Glutamatergic neuron (in vitro differentiated cells): ENCODE results near the gene SCD5. TPM values are rescaled to one million over a fixed set of nuclear protein-coding genes. Genes with fewer than 3 reads are reported as not detected.
"Not testable (repeated sequence)": the region's sequence is repeated elsewhere in the genome, so short reads cannot be mapped to it uniquely, and the experiment has no call there.

Experiments
- DNase-seq: peaks from one replicate; pipeline ENCODE4 v3.0.0; 2022
- H3K27ac Mint-ChIP-seq: one replicate; pipeline ENCODE4 v1.8.0; 2020; ENCODE audit warnings: mild to moderate bottlenecking, mixed read lengths, inconsistent platforms; ENCODE audit not compliant: unreplicated experiment
- H3K27me3 Mint-ChIP-seq: one replicate; pipeline ENCODE4 v1.8.0; 2020; ENCODE audit warnings: mild to moderate bottlenecking, moderate library complexity, mixed read lengths, inconsistent platforms; ENCODE audit not compliant: unreplicated experiment
- H3K36me3 Mint-ChIP-seq: one replicate; pipeline ENCODE4 v1.8.0; 2020; ENCODE audit warnings: mild to moderate bottlenecking, mixed read lengths, inconsistent platforms; ENCODE audit not compliant: unreplicated experiment
- H3K4me1 Mint-ChIP-seq: one replicate; pipeline ENCODE4 v1.8.0; 2020; ENCODE audit warnings: mild to moderate bottlenecking, low read depth, mixed read lengths, inconsistent platforms; ENCODE audit not compliant: unreplicated experiment
- H3K4me3 Mint-ChIP-seq: one replicate; pipeline ENCODE4 v1.8.0; 2020; ENCODE audit warnings: mild to moderate bottlenecking, mixed read lengths, inconsistent platforms; ENCODE audit not compliant: unreplicated experiment
- H3K9me3 Mint-ChIP-seq: one replicate; pipeline ENCODE4 v1.8.0; 2020; ENCODE audit warnings: mild to moderate bottlenecking, moderate library complexity, mixed read lengths, inconsistent platforms; ENCODE audit not compliant: unreplicated experiment
- total RNA-seq: library from RNA; stranded (reverse); fragmentation: NEBNext Ultra II Directional; extraction: Animal tissue kit (Norgen Biotek cat#: 25700); gene quantifications from one replicate; pipeline ENCODE4 v1.2.1, GENCODE V29; 2021; ENCODE audit not compliant: unreplicated experiment
- TF ChIP-seq, protein P1 (sequence below): fragments of 200-600 bp; sonication (generic); IDR thresholded peaks from one replicate; pipeline ENCODE4 v1.5.0; 2021; ENCODE audit not compliant: partially characterized antibody, unreplicated experiment

Gene SCD5
- total RNA-seq, 1 donor from 2014 or later = 31.9 TPM

DNA sequence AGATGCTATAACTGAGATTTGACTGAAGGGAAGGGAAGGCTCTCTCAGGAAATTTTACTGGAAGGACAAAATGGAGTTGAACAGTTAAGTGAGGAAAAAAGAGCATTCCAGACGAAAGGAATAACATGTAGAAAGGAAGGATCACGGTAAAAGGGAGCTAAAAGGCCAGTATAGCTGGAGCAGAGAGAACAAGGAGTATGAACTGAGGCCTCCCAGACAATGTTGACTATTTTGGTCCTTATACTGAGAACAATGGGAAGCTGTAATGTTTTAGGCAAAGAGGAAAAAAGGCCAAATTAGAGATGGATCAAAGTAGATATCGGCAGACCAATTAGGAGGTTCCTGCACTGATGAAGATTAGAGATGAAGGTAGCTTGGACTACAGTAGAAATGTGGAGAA is 26.8 kb upstream of the SCD5 start:
- no peak overlapping the region for H3K27ac Mint-ChIP-seq
- no peak for DNase-seq
- TF ChIP-seq, protein P1, sequence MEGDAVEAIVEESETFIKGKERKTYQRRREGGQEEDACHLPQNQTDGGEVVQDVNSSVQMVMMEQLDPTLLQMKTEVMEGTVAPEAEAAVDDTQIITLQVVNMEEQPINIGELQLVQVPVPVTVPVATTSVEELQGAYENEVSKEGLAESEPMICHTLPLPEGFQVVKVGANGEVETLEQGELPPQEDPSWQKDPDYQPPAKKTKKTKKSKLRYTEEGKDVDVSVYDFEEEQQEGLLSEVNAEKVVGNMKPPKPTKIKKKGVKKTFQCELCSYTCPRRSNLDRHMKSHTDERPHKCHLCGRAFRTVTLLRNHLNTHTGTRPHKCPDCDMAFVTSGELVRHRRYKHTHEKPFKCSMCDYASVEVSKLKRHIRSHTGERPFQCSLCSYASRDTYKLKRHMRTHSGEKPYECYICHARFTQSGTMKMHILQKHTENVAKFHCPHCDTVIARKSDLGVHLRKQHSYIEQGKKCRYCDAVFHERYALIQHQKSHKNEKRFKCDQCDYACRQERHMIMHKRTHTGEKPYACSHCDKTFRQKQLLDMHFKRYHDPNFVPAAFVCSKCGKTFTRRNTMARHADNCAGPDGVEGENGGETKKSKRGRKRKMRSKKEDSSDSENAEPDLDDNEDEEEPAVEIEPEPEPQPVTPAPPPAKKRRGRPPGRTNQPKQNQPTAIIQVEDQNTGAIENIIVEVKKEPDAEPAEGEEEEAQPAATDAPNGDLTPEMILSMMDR = no peak
- H3K36me3 Mint-ChIP-seq = peaks cover 5% of the 10 kb centered on the region
- peaks cover 2% of the 10 kb centered on the region for H3K27me3 Mint-ChIP-seq
- H3K4me3 Mint-ChIP-seq = no peak overlapping the region
- no peaks in the 10 kb centered on the region for H3K4me1 Mint-ChIP-seq
- no peaks in the 10 kb centered on the region for H3K9me3 Mint-ChIP-seq

DNA sequence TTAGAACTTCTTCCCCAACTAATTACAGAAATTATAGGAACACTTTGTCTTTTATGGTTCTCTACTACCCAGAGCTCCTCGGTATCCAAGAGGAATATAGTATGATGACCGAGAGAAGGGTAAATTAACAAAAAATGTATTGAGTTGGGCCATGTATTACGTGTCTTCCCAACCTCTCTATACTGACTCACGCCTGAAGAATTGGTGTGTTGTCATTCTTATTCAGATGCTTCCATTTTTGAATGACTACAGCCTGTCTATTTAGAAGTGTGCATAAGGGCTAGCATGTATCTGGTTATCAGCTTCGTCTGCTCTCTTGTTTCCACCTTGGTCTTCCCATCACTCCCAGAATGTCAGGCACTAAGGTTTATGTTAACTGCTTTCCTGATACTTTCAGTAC is 24.5 kb upstream of the SCD5 start:
- Mint-ChIP-seq H3K4me3 (no peak overlapping the region), H3K9me3 (no peaks in the 10 kb centered on the region), H3K27me3 (peaks cover 2% of the 10 kb centered on the region), H3K36me3 (peaks cover 5% of the 10 kb centered on the region), H3K4me1 (no peaks in the 10 kb centered on the region), H3K27ac (no peak overlapping the region)
- TF ChIP-seq, protein P1 = no peak
- DNase-seq = no peak

DNA sequence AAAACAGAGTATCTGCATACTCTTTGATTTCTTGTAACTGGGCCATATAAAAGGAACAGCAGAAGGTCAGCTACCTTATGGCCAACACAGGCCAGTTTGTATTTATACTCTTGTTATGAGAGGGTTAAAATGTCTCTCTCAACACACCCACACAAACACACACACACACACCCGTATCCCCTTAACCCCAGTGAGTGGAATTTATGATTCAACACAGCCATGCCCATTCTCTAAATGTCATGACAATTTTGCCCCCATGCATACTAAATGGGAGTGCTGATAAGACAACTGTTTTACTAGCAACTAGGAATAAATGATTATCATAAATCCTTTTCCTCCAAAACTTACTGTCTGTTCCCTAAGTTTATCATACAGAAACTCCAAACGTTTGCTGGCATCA is 22.1 kb upstream of the SCD5 start:
- TF ChIP-seq, protein P1 = no peak
- Mint-ChIP-seq H3K27ac (no peak overlapping the region), H3K4me3 (no peak overlapping the region), H3K9me3 (no peaks in the 10 kb centered on the region), H3K27me3 (peaks cover 3% of the 10 kb centered on the region), H3K4me1 (no peaks in the 10 kb centered on the region), H3K36me3 (peaks cover 5% of the 10 kb centered on the region)
- no peak for DNase-seq

DNA sequence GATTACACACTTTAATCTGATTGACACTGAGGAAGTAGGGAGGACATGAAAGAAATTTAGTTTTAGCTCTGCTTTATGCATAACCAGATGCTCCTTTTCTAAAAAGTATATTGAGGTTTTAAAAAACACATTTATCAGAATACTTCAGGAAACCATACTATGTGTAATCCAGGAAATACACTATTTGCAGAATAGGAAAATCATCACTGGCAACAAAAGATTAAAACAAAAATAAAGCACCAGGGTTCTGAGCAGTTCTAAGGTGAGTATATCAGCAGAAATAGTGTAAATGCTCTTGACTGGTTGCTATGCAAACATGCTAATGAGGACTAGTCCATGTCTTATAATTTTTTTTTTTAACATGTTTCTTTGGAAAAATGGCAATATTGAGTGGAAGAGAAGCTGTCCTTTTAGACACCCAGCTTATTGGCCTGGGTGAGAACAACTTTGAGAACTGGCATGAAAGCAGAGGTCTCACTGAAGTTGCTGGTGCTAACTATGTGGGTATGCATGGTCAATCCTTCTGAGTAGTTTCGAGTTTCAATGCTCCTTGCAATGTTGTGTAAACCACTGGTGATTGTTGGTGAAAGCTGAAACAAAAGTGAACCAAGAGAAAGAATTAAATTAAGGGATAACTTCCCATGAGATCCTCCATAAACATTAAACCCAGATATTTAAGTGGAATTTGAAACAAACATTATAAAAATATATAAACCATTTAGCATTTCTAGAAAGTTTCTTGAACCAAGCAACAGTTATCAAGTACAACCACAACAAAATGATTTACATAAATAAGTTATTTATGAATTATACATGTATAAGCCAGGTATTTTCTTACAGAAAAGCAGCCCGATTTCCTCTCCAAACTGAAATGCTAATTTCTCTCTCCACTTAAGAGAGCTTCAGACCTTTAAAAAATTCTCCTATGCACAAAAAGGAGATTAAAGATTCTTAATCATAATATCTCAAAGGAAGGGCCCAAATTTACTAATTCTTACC is 20.4 kb upstream of the SCD5 start:
- peaks cover 5% of the 10 kb centered on the region for H3K36me3 Mint-ChIP-seq

GRCh38 chr4:82816874-82817273 is 18.3 kb upstream of the SCD5 start:
- H3K4me3 Mint-ChIP-seq, H3K36me3 Mint-ChIP-seq, DNase-seq, H3K27me3 Mint-ChIP-seq, H3K4me1 Mint-ChIP-seq, H3K27ac Mint-ChIP-seq, H3K9me3 Mint-ChIP-seq: not testable (repeated sequence)

More for the DNA sequence above, 20.4 kb upstream of the SCD5 start:
- Mint-ChIP-seq H3K9me3 (no peaks in the 10 kb centered on the region), H3K27ac (no peak overlapping the region), H3K4me1 (no peaks in the 10 kb centered on the region), H3K4me3 (no peak overlapping the region), H3K27me3 (peaks cover 3% of the 10 kb centered on the region)
- TF ChIP-seq, protein P1 = no peak
- no peak for DNase-seq
